MCF 10A (cell line): ENCODE results near the gene PLVAP. TPM values are rescaled to one million over a fixed set of nuclear protein-coding genes. Genes with fewer than 3 reads are reported as not detected.
A peak's percentile ranks its signal among the peaks of the same experiment; 100 is the strongest.

Experiments used
- BruUV-seq: library from RNA; stranded (reverse); fragments of 400-500 nt; replicated peaks from 2 replicates; lab custom pipeline; 2021; lab: Mats Ljungman, UMichigan
- CTCF ChIA-PET: fragments of 300-600 bp; sonication (Branson Sonifier 250); formaldehyde crosslinking; extraction: SDS; loops from one replicate; lab custom pipeline; 2021; ENCODE audit warnings: antibody characterized with exemption, inconsistent platforms; lab: Yijun Ruan, JAX
- POLR2A ChIA-PET: fragments of 300-600, 350-650 bp; sonication (Branson Sonifier 250); formaldehyde crosslinking; extraction: SDS; loops from one replicate; lab custom pipeline; 2020; ENCODE audit warnings: antibody characterized with exemption, inconsistent platforms; lab: Yijun Ruan, JAX
- DNase-seq: peaks from one replicate; pipeline ENCODE4 v3.0.0-alpha.2; 2018; ENCODE audit not compliant: unreplicated experiment
- H3K27ac Mint-ChIP-seq: one replicate; pipeline ENCODE4 v1.8.0; 2022; ENCODE audit warnings: mild to moderate bottlenecking, low read depth, mixed read lengths; ENCODE audit not compliant: unreplicated experiment
- H3K27me3 Mint-ChIP-seq: one replicate; pipeline ENCODE4 v1.8.0; 2022; ENCODE audit warnings: mixed read lengths; ENCODE audit not compliant: insufficient read depth, unreplicated experiment
- H3K36me3 Mint-ChIP-seq: one replicate; pipeline ENCODE4 v1.8.0; 2022; ENCODE audit warnings: mild to moderate bottlenecking, moderate library complexity, mixed read lengths; ENCODE audit not compliant: insufficient read depth, unreplicated experiment
- H3K4me1 Mint-ChIP-seq: one replicate; pipeline ENCODE4 v1.8.0; 2022; ENCODE audit warnings: mixed read lengths; ENCODE audit not compliant: insufficient read depth, unreplicated experiment
- H3K4me3 Mint-ChIP-seq: one replicate; pipeline ENCODE4 v1.8.0; 2022; ENCODE audit warnings: mild to moderate bottlenecking, moderate library complexity, mixed read lengths; ENCODE audit not compliant: unreplicated experiment
- H3K9me3 Mint-ChIP-seq: one replicate; pipeline ENCODE4 v1.8.0; 2022; ENCODE audit warnings: mixed read lengths; ENCODE audit not compliant: unreplicated experiment
- intact Hi-C: fragments of 100-400 bp; cut with micrococcal nuclease; formaldehyde crosslinking; loops from 2 replicates; pipeline ENCODE4 v1.14.1; 2022
- total RNA-seq: library from RNA; stranded (reverse); gene quantifications from 2 replicates; pipeline ENCODE4 v1.2.3, GENCODE V29; 2022
- TF ChIP-seq, protein P1 (sequence below): fragments of 200-600 bp; IDR thresholded peaks from one replicate; pipeline ENCODE4 v1.8.0; 2022; ENCODE audit warnings: antibody characterized with exemption, mild to moderate bottlenecking; ENCODE audit not compliant: unreplicated experiment

PLVAP gene
- total RNA-seq, 1 experiment from 2014 or later: not detected

- Mint-ChIP-seq H3K27me3 (no peaks in the 10 kb centered on the region), H3K27ac (peak overlapping the region; percentile 52), H3K36me3 (peaks cover 19% of the 10 kb centered on the region), H3K4me3 (peak overlapping the region; percentile 57), H3K4me1 (peaks cover 29% of the 10 kb centered on the region), H3K9me3 (no peaks in the 10 kb centered on the region)
- TF ChIP-seq, protein P1, sequence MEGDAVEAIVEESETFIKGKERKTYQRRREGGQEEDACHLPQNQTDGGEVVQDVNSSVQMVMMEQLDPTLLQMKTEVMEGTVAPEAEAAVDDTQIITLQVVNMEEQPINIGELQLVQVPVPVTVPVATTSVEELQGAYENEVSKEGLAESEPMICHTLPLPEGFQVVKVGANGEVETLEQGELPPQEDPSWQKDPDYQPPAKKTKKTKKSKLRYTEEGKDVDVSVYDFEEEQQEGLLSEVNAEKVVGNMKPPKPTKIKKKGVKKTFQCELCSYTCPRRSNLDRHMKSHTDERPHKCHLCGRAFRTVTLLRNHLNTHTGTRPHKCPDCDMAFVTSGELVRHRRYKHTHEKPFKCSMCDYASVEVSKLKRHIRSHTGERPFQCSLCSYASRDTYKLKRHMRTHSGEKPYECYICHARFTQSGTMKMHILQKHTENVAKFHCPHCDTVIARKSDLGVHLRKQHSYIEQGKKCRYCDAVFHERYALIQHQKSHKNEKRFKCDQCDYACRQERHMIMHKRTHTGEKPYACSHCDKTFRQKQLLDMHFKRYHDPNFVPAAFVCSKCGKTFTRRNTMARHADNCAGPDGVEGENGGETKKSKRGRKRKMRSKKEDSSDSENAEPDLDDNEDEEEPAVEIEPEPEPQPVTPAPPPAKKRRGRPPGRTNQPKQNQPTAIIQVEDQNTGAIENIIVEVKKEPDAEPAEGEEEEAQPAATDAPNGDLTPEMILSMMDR: no peak
- CTCF ChIA-PET: interaction anchor here (0.6 kb wide), 2 partner anchors 14 to 19 kb away, joined by 3 read pairs; no protein-coding TSS in a partner anchor
- peak; percentile 83 for DNase-seq
- POLR2A ChIA-PET: interaction anchor here (0.7 to 10.5 kb wide), 4 partner anchors 8 to 68 kb away, joined by 3 to 152 read pairs (median 4); partner anchors contain the start of genes ABHD8, ANO8 and GTPBP3
- BruUV-seq: no TSS peak
- intact Hi-C loops: no loop called here
Observed at GRCh38 chr19:17311455-17312188, 65.5 kb downstream of the PLVAP start.

DNA sequence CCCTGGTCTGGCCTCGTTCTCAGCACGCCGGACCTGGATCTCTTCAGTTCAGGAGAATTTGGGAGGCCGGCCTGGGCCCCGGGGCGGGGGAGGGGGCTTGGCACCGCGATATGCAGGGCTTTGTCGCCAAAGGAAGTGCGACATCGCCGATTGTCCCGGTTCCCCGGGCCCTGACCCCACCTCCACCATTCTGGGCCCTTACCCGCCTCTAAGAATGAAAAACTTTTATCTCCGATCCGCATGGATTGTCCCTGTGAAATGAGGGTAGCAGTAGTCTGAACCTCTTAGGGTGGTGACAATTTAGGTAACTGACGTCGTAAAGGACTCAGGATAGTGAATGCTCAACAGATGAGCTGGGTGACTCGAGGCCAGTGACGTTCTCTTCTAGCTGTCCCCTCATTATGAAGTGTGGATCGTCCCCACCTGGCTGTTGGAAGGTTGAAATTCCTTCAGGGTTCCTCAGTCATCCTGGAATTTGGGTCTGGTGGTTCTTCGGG is 67.1 kb downstream of the PLVAP start:
- Mint-ChIP-seq H3K4me3 (peak overlapping the region; percentile 88), H3K4me1 (peaks cover 31% of the 10 kb centered on the region), H3K27ac (peak overlapping the region; percentile 73), H3K27me3 (no peaks in the 10 kb centered on the region), H3K9me3 (no peaks in the 10 kb centered on the region), H3K36me3 (peaks cover 27% of the 10 kb centered on the region)
- intact Hi-C loops: loop anchor here (1.0 kb wide), 1 partner anchor 7 kb away; no protein-coding TSS in a partner anchor
- ChIA-PET POLR2A (interaction anchor here (0.6 to 10.5 kb wide), 10 partner anchors 11 to 550 kb away, joined by 3 to 152 read pairs (median 4); partner anchors contain the start of genes ANO8 and GTPBP3), CTCF (interaction anchor here (0.6 to 2.0 kb wide), 4 partner anchors 17 to 157 kb away, joined by 3 to 8 read pairs (median 6); no protein-coding TSS in a partner anchor)
- TF ChIP-seq, protein P1: no peak
- DNase-seq: no peak
- no TSS peak for BruUV-seq

- peak within 1 kb of the TSS; percentile 73 for H3K27ac Mint-ChIP-seq
- intact Hi-C loops: loop anchor here (1.0 kb wide), 1 partner anchor 8 kb away; no protein-coding TSS in a partner anchor
- TF ChIP-seq, protein P1: no peak
- ChIA-PET CTCF (interaction anchor here (0.6 to 2.0 kb wide), 7 partner anchors 12 to 545 kb away, joined by 3 to 8 read pairs (median 3); no protein-coding TSS in a partner anchor), POLR2A (interaction anchor here (0.6 to 10.5 kb wide), 23 partner anchors 8 to 634 kb away, joined by 3 to 152 read pairs (median 4); partner anchors contain the start of genes ANO8, BABAM1, GTPBP3 and USE1)
- TSS peak; percentile 55 for BruUV-seq
- H3K36me3 Mint-ChIP-seq: peaks cover 27% of the 10 kb centered on the region
- peak within 1 kb of the TSS; percentile 88 for H3K4me3 Mint-ChIP-seq
- no peaks in the 10 kb centered on the region for H3K9me3 Mint-ChIP-seq
- no peaks in the 10 kb centered on the region for H3K27me3 Mint-ChIP-seq
- H3K4me1 Mint-ChIP-seq: peaks cover 38% of the 10 kb centered on the region
- DNase-seq: peak; percentile 100
Observed at GRCh38 chr19:17309198-17309964, 67.8 kb downstream of the PLVAP start, which contains the start of gene DDA1. DDA1 (plus strand) TSS chr19:17309563; CDS start chr19:17309655, 92 bp downstream.
